ENCODE results near the gene ST6GALNAC4. TPM values are rescaled to one million over a fixed set of nuclear protein-coding genes. Genes with fewer than 3 reads are reported as not detected.

ST6GALNAC4 gene
- total RNA-seq, 1 donor from 2014 or later = 21.4 TPM

- peak; percentile 86 for TF ChIP-seq CTCF (IDR thresholded peaks at IDR 0.05)
- DNase-seq (ENCODE audit: extremely low spot score, unreplicated experiment) = no peak
- H3K27ac Mint-ChIP-seq (ENCODE audit: unreplicated experiment) = peak overlapping the region; percentile 27
- H3K36me3 Mint-ChIP-seq (ENCODE audit: unreplicated experiment) = peaks cover 20% of the 10 kb centered on the region
- peaks cover 26% of the 10 kb centered on the region for H3K4me1 Mint-ChIP-seq (ENCODE audit: unreplicated experiment)
- no peaks in the 10 kb centered on the region for H3K9me3 Mint-ChIP-seq (ENCODE audit: unreplicated experiment)
- no peak overlapping the region for H3K4me3 Mint-ChIP-seq (ENCODE audit: unreplicated experiment)
- H3K27me3 Mint-ChIP-seq (ENCODE audit: unreplicated experiment) = no peaks in the 10 kb centered on the region
These were observed 25.6 kb upstream of the ST6GALNAC4 start for GRCh38 chr9:127942216-127943010.

- H3K27me3 Mint-ChIP-seq (ENCODE audit: unreplicated experiment) = no peaks in the 10 kb centered on the region
- H3K9me3 Mint-ChIP-seq (ENCODE audit: unreplicated experiment) = no peaks in the 10 kb centered on the region
- no peak overlapping the region for H3K27ac Mint-ChIP-seq (ENCODE audit: unreplicated experiment)
- no peak overlapping the region for H3K4me3 Mint-ChIP-seq (ENCODE audit: unreplicated experiment)
- no peak for TF ChIP-seq CTCF (IDR thresholded peaks at IDR 0.05)
- peaks cover 19% of the 10 kb centered on the region for H3K36me3 Mint-ChIP-seq (ENCODE audit: unreplicated experiment)
- peaks cover 29% of the 10 kb centered on the region for H3K4me1 Mint-ChIP-seq (ENCODE audit: unreplicated experiment)
- DNase-seq (ENCODE audit: extremely low spot score, unreplicated experiment) = no peak
These were observed 25.0 kb upstream of the ST6GALNAC4 start for GRCh38 chr9:127941961-127942215.

GRCh38 chr9:127941062-127941960 lies 24.5 kb upstream of the ST6GALNAC4 start:
- H3K4me3 Mint-ChIP-seq (ENCODE audit: unreplicated experiment) = no peak overlapping the region
- TF ChIP-seq CTCF (IDR thresholded peaks at IDR 0.05) = no peak

GRCh38 chr9:127940593-127940992 lies 23.8 kb upstream of the ST6GALNAC4 start:
- Mint-ChIP-seq H3K4me1 (ENCODE audit: unreplicated experiment) (peaks cover 41% of the 10 kb centered on the region), H3K27ac (ENCODE audit: unreplicated experiment) (no peak overlapping the region), H3K27me3 (ENCODE audit: unreplicated experiment) (no peaks in the 10 kb centered on the region), H3K4me3 (ENCODE audit: unreplicated experiment) (no peak overlapping the region), H3K36me3 (ENCODE audit: unreplicated experiment) (peaks cover 19% of the 10 kb centered on the region), H3K9me3 (ENCODE audit: unreplicated experiment) (no peaks in the 10 kb centered on the region)
- TF ChIP-seq CTCF (IDR thresholded peaks at IDR 0.05) = no peak
- no peak for DNase-seq (ENCODE audit: extremely low spot score, unreplicated experiment)

More at GRCh38 chr9:127941062-127941960, 24.5 kb upstream of the ST6GALNAC4 start:
- Mint-ChIP-seq H3K4me1 (ENCODE audit: unreplicated experiment) (peaks cover 34% of the 10 kb centered on the region), H3K9me3 (ENCODE audit: unreplicated experiment) (no peaks in the 10 kb centered on the region), H3K27me3 (ENCODE audit: unreplicated experiment) (no peaks in the 10 kb centered on the region), H3K27ac (ENCODE audit: unreplicated experiment) (no peak overlapping the region), H3K36me3 (ENCODE audit: unreplicated experiment) (peaks cover 19% of the 10 kb centered on the region)
- no peak for DNase-seq (ENCODE audit: extremely low spot score, unreplicated experiment)

- no peak for DNase-seq (ENCODE audit: extremely low spot score, unreplicated experiment)
- Mint-ChIP-seq H3K4me1 (ENCODE audit: unreplicated experiment) (peaks cover 39% of the 10 kb centered on the region), H3K27me3 (ENCODE audit: unreplicated experiment) (no peaks in the 10 kb centered on the region), H3K27ac (ENCODE audit: unreplicated experiment) (peak overlapping the region; percentile 38), H3K4me3 (ENCODE audit: unreplicated experiment) (peak overlapping the region; percentile 32), H3K36me3 (ENCODE audit: unreplicated experiment) (peaks cover 16% of the 10 kb centered on the region), H3K9me3 (ENCODE audit: unreplicated experiment) (no peaks in the 10 kb centered on the region)
- TF ChIP-seq CTCF (IDR thresholded peaks at IDR 0.05) = no peak
These were observed 21.5 kb upstream of the ST6GALNAC4 start for GRCh38 chr9:127938298-127938690.
